ENCODE measurements around the gene HEMGN.
"Not testable (repeated sequence)": the region's sequence is repeated elsewhere in the genome, so short reads cannot be mapped to it uniquely, and the experiment has no call there.

Gene HEMGN

GRCh38 chr9:97964901-97965300 lies 26.9 kb upstream of the HEMGN start:
- DNase-seq (ENCODE audit: low spot score): no peak

DNA sequence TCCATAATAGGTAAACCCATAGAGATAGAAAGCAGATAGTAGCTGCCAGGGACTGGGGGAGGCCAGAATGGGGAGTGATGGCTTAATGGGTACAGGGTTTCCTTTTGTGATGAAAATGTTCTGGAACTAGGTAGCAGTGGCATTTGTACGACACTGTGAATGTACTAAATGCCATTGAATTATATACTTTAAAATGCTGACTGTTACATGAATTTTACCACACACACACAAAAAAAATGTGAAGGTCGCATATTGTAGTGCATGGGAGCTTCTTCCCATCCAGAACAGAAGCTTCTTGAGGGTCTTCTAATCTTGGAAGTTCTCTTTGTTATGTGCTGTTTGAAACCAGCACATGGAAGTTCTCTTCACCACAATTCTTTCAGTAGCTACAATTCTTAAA lies 25.3 kb upstream of the HEMGN start:
- DNase-seq (ENCODE audit: low spot score): no peak

DNA sequence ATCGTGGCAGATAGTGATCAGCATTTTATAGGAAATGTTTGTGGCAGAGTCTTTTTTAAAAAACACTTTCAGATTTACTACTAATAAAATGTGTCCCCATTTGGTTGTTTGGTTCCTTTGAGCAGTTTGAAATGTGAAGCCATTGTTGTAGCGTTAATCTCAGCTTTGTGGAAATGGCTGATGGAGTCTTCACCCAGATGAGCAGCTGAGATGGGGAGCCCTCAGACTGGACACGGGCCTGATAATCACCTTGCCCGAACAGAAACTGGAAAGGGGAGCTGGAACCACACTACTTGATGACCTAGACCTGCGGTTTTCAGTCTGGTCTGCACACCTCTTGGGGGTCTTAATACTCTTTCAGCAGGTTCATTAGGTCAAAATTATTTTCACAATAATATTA lies 24.6 kb upstream of the HEMGN start:
- DNase-seq (ENCODE audit: low spot score): no peak

- no peak for DNase-seq (ENCODE audit: low spot score)
Measured at GRCh38 chr9:97962136-97962535, 24.2 kb upstream of the HEMGN start.

DNA sequence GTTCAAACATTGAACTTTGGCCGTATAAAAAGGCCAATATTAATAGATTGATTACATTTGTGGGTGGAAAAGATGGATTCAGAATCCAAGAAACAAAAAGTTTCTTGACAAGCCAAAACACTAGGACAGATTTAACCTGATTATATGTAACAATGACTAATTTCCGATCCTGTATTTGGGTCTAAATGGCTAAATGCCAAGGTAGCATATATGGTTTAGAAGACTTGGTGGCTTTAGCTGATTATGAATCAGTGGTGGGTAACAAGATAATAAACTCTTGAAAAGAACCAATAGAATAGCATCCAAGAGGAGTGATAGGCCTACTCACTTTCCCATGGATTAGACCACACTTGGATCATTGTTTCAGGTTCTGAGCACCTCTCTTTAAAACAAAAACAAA lies 23.4 kb upstream of the HEMGN start:
- no peak for DNase-seq (ENCODE audit: low spot score)

DNA sequence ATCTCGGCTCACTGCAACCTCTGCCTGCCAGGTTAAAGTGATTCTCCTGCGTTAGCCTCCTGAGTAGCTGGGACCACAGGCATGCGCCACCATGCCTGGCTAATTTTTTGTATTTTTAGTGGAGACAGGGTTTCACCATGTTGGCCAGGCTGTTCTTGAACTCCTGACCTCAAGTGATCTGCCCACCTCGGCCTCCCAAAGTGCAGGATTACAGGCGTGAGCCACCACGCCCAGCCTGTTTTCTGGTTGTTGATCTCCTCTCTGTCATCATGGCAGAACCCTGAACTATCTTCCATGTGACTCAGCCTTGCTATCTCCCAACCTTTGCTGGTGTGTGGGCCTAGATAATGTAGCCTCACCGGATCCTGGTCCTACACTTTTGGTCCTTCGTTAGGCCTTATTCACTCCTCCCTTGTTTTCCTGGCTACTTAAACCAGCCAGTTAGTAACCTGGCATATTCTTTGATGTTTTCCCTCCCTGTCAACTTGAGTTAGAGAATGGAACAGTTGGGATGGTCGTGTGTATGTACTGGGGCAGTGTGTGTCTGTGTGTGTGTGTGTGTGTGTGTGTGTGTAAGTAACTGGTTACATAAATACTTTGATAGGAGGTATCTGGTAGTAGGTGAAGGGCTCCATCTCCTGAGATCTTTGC lies 22.8 kb upstream of the HEMGN start:
- DNase-seq (ENCODE audit: low spot score): not testable (repeated sequence)

DNA sequence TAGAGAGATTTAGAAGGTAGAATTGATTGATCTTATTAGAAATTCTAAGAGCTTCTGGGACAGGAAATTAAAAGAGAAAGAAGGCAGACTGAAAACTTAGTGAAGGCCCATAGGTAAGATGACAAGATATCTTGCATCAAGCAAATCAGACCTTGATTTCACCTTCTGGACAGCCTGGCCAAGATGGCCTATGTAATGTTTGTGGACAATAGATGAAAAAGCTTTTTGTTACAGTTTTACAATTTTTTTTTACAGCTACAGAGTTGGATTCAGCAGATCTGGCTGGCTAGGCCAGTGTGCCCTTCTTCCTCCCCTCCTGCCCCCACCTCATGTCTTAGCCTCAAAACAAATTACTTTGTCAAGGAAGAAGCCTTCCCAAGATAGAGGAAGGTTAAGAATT lies 21.6 kb upstream of the HEMGN start:
- no peak for DNase-seq (ENCODE audit: low spot score)

GRCh38 chr9:97958812-97959511 lies 21.0 kb upstream of the HEMGN start:
- no peak for DNase-seq (ENCODE audit: low spot score)

GRCh38 chr9:97956331-97956730 lies 18.4 kb upstream of the HEMGN start:
- no peak for DNase-seq (ENCODE audit: low spot score)

DNA sequence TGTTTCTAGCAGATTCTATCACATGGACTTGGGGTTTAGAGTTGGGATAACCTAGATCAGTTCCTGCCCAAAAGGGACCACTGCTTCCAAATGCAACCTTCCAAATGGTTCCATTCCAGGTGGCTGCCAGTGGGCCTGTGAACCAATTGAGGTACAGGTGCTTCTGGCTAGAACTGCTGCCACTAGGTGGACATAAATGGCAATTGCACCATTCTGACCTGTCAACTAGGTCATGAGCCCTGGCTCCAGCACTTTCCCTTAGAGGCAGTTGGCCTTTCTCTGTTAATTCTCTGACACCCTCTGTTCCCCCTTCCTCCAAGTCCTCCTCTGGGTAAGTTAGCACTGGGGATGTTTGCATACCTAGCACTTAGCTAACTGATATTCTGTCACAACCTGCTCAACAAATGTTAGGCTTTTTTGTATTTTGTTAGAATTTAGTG lies 16.6 kb upstream of the HEMGN start:
- DNase-seq (ENCODE audit: low spot score): no peak

DNA sequence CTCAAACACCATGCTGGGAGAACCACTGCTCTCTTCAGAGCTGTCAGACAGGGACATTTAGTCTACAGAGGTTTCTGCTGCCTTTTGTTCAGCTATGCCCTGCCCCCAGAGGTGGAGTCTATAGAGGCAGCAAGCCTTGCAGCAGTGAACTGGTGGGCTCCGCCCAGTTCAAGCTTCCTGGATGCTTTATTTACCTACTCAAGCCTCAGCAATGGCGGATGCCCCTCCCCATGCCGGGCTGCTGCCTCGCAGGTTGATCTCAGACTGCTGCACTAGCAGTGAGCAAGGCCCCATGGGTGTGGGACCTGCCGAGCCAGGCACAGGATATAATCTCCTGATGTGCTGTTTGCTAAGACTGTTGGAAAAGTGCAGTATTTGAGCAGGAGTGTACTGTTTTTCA lies 12.9 kb upstream of the HEMGN start:
- not testable (repeated sequence) for DNase-seq (ENCODE audit: low spot score)

DNA sequence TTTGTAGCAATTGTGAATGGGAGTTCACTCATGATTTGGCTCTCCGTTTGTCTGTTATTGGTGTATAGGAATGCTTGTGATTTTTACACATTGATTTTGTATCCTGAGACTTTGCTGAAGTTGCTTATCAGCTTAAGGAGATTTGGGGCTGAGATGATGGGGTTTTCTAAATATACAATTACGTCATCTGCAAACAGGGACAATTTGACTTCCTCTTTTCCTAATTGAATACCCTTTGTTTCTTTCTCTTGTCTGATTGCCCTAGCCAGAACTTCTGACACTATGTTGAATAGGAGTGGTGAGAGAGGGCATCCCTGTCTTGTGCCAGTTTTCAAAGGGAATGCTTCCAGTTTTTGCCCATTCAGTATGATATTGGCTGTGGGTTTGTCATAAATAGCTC lies 9.1 kb upstream of the HEMGN start:
- DNase-seq (ENCODE audit: low spot score): not testable (repeated sequence)

DNA sequence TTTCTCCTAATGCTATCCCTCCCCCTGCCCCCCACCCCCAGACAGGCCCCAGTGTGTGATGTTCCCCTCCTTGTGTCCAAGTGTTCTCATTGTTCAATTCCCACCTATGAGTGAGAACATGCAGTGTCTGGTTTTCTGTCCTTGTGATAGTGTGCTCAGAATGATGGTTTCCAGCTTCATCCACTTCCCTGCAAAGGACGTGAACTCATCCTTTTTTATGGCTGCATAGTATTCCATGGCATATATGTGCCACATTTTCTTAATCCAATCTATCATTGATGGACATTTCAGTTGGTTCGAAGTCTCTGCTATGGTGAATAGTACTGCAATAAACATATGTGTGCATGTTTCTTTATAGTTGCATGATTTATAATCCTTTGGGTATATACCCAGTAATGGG lies 7.5 kb upstream of the HEMGN start:
- DNase-seq (ENCODE audit: low spot score): not testable (repeated sequence)

GRCh38 chr9:97944612-97945011 lies 6.6 kb upstream of the HEMGN start:
- DNase-seq (ENCODE audit: low spot score): no peak

DNA sequence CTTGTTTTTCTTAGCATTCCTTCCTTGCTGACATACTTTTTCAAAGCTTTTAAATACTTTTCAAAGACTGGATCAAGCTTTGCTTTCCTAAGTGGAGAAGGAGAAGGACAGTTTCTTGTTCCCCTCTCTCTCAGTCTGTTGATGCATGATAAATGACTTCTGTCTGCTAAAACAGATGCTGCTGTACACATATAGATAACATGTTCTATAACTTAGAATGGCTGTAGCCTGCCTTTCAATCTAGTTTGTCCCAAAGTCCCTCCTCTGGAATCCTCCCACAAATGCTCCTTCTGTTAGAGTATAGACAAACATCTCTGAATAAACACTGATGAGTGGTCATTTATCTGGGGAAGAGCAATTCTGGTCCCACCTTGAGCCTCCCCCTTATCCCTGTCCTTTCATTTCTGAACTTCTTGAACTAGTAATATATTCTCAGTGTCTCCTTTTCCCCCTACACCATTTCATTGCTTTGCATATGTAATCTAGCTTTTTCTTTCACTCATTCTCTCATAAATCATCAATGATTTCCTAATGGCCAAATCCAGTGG lies 5.4 kb upstream of the HEMGN start:
- no peak for DNase-seq (ENCODE audit: low spot score)

DNA sequence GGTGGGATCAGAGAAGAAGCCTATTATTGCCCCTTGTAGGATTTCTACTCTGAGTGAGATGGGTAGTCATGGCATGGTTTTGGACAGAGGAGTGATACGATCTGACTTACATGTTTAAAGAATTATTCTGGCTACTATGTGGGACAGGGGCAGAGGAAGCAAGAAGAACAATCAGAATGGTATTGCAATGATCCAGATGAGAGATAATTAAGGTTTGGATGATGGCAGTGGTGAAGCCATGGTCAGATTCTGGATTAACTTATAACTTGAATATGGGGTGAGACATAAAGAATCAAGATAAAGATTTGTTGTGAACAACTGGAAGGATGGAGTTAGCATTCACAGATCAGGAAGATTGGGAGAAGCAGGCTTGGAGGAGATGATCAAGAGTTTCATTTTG lies 3.4 kb upstream of the HEMGN start:
- no peak for DNase-seq (ENCODE audit: low spot score)

- DNase-seq (ENCODE audit: low spot score): no peak
Measured at GRCh38 chr9:97940741-97941140, 2.8 kb upstream of the HEMGN start.

DNA sequence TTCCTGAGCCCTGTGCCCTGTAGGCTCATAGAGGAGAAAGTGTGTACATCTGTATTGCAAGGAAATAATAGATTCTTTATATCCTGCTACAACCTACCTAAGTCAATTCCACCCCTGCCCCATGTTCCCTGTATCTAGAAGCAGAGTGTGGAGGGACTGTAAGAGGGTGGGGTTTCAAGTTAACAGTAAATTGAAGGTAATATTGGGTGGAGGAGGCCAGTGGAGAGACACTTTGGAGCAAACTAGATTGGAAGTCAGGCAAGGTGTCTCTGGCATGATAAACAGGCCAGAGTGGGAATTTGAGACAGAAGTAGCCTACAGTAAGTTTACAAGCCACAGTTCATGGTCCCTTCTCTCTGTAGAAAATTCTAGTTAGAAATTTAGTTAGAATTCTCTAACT lies 2.3 kb upstream of the HEMGN start:
- no peak for DNase-seq (ENCODE audit: low spot score)

- DNase-seq (ENCODE audit: low spot score): no peak
Measured at GRCh38 chr9:97936998-97937397, 974 bp downstream of the HEMGN start.

GRCh38 chr9:97935276-97935675 lies 2.7 kb downstream of the HEMGN start:
- DNase-seq (ENCODE audit: low spot score): no peak

GRCh38 chr9:97934321-97935115 lies 3.5 kb downstream of the HEMGN start:
- no peak for DNase-seq (ENCODE audit: low spot score)

- DNase-seq (ENCODE audit: low spot score): no peak
Measured at GRCh38 chr9:97933297-97933998, 4.5 kb downstream of the HEMGN start.
